ENCODE measurements around the gene PDGFRB.

DNA sequence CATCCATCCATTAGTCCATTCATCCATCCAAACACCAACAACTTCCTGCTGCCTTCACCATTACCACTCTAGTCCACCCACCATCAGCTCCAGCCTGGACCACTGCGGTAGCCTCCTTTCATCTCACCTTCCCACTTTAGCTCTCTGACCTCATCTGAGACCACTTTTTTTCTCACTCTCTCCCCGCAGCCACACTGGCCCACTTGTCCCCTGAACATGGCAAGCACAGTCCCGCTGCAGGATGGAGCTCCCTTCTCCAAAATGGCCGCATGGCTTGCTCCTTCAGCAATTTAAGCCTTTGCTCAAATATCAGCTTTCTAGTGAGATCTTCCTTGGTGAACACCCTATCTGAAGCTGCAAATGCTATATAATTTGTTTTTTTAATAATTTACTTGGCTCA, 80.4 kb downstream of the PDGFRB start:
- TF ChIP-seq, protein P1, sequence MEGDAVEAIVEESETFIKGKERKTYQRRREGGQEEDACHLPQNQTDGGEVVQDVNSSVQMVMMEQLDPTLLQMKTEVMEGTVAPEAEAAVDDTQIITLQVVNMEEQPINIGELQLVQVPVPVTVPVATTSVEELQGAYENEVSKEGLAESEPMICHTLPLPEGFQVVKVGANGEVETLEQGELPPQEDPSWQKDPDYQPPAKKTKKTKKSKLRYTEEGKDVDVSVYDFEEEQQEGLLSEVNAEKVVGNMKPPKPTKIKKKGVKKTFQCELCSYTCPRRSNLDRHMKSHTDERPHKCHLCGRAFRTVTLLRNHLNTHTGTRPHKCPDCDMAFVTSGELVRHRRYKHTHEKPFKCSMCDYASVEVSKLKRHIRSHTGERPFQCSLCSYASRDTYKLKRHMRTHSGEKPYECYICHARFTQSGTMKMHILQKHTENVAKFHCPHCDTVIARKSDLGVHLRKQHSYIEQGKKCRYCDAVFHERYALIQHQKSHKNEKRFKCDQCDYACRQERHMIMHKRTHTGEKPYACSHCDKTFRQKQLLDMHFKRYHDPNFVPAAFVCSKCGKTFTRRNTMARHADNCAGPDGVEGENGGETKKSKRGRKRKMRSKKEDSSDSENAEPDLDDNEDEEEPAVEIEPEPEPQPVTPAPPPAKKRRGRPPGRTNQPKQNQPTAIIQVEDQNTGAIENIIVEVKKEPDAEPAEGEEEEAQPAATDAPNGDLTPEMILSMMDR (IDR thresholded peaks at IDR 0.05) = no peak
- no peak for TF ChIP-seq POLR2A (IDR thresholded peaks at IDR 0.05)

Data from body of pancreas (tissue), 4 donors.